Nephron (organoid): ENCODE measurements around the gene RPTOR.

Experiments used
- H3K27ac Mint-ChIP-seq, 3 experiments: 2 replicates each; pipeline ENCODE4 v1.8.0; 2020; ENCODE audit warnings: mixed read lengths in 3 of 3, mild to moderate bottlenecking in 2 of 3, moderate library complexity in 1 of 3
- H3K27me3 Mint-ChIP-seq: 2 replicates; pipeline ENCODE4 v1.8.0; 2021; ENCODE audit warnings: low read depth, mild to moderate bottlenecking, moderate library complexity, mixed read lengths
- H3K36me3 Mint-ChIP-seq: 2 replicates; pipeline ENCODE4 v1.8.0; 2020; ENCODE audit warnings: low read depth, mixed read lengths
- H3K4me1 Mint-ChIP-seq: 2 replicates; pipeline ENCODE4 v1.8.0; 2020; ENCODE audit warnings: mixed read lengths
- H3K4me3 Mint-ChIP-seq, 3 experiments: 2 replicates each; pipeline ENCODE4 v1.8.0; 2020; ENCODE audit warnings: mild to moderate bottlenecking in 3 of 3, mixed read lengths in 3 of 3, moderate library complexity in 2 of 3
- H3K9me3 Mint-ChIP-seq: 2 replicates; pipeline ENCODE4 v1.8.0; 2020; ENCODE audit warnings: mixed read lengths
- TF ChIP-seq, protein P1 (sequence below), 3 experiments: fragments of 200-600 bp; sonication (generic); IDR thresholded peaks; one replicate each; pipeline ENCODE4 v1.5.0; 2021; ENCODE audit warnings: antibody characterized with exemption in 3 of 3; ENCODE audit not compliant: unreplicated experiment in 3 of 3

The RPTOR gene

DNA sequence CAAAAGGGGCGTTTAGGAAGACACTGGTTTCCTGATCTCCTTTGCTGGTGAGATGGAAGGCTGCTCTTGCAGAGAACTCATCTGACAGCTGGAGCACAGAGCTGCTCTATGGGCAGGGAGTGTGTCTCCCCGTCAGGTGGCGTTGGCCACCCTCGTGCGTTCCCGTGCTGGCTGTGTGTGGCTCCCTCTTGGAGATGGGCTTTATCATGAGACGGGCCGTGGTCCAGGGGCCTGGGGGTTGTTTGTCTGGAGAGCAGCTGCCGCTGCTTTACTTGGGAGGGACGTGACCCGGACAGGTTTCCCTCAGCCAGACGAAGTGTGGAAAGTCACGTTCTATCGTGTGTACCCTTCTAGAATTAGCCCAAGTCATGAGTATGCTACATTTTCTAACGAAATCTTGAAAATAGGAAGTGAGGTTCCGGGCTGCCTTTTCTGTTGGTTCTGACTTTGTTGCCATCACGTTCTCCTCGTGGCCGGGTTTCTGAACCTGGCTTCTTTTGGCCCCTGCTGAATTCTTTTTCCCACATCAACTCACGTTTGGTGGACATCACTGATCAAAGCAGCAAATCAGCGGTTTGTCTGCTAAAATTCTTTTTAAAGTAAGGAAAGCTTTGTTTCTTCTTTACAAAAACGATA is 341.4 kb downstream of the RPTOR start:
- no peaks in the 10 kb centered on the region for H3K27me3 Mint-ChIP-seq
- H3K4me1 Mint-ChIP-seq: peaks cover 40% of the 10 kb centered on the region
- H3K27ac Mint-ChIP-seq: no peak overlapping the region
- no peak overlapping the region for H3K4me3 Mint-ChIP-seq
- no peaks in the 10 kb centered on the region for H3K9me3 Mint-ChIP-seq
- TF ChIP-seq, protein P1, sequence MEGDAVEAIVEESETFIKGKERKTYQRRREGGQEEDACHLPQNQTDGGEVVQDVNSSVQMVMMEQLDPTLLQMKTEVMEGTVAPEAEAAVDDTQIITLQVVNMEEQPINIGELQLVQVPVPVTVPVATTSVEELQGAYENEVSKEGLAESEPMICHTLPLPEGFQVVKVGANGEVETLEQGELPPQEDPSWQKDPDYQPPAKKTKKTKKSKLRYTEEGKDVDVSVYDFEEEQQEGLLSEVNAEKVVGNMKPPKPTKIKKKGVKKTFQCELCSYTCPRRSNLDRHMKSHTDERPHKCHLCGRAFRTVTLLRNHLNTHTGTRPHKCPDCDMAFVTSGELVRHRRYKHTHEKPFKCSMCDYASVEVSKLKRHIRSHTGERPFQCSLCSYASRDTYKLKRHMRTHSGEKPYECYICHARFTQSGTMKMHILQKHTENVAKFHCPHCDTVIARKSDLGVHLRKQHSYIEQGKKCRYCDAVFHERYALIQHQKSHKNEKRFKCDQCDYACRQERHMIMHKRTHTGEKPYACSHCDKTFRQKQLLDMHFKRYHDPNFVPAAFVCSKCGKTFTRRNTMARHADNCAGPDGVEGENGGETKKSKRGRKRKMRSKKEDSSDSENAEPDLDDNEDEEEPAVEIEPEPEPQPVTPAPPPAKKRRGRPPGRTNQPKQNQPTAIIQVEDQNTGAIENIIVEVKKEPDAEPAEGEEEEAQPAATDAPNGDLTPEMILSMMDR (IDR thresholded peaks at IDR 0.05; ENCODE audit: unreplicated experiment in 3 of 3): no peak
- H3K36me3 Mint-ChIP-seq: peaks cover 39% of the 10 kb centered on the region

DNA sequence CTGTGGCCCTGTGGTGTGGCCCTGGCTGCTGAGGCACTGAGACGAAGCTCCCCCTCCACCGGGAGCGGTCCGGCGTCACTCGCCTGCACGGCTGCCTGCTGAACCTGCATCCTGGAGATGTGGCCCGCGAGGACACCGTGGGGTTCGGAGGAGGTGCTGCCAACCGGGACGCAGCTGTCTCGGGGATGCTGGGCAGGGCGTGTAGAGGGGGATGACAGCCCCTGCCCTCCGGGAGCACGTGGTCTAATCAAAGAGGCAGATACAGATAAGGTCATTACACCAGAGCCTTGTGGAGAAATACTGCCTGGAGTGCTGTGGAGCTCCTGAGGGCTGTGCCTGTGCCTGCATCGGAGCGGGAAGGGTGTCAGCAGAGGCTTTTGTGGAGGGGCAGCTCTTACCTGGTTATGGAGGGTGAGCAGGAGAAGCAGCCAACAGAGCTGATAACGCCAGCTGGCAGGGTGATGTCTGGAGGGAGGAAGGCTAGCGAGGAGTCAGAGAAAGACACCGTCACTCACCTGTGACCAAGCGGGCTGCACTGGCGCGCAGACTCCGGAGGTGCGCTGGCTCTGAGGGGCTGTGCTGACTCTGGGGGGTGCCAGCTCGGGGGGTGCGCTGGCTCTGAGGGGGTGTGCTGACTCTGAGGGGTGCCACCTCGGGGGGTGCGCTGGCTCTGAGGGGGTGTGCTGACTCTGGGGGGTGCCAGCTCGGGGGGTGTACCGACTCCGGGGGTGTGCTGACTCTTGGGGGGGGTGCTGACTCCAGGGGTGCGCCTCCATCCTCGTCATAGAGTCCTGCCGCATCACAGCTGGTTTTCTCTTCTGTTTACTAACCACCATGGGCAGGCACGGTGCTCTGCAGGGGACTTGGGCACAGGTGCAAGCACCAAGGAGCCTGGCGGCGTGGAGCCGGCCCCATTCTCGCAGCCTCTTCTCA is 342.3 kb downstream of the RPTOR start:
- peaks cover 46% of the 10 kb centered on the region for H3K4me1 Mint-ChIP-seq
- TF ChIP-seq, protein P1 (IDR thresholded peaks at IDR 0.05; ENCODE audit: unreplicated experiment in 3 of 3): no peak
- peaks cover 36% of the 10 kb centered on the region for H3K36me3 Mint-ChIP-seq
- H3K27ac Mint-ChIP-seq: no peak overlapping the region
- no peaks in the 10 kb centered on the region for H3K9me3 Mint-ChIP-seq
- no peaks in the 10 kb centered on the region for H3K27me3 Mint-ChIP-seq
- no peak overlapping the region for H3K4me3 Mint-ChIP-seq

DNA sequence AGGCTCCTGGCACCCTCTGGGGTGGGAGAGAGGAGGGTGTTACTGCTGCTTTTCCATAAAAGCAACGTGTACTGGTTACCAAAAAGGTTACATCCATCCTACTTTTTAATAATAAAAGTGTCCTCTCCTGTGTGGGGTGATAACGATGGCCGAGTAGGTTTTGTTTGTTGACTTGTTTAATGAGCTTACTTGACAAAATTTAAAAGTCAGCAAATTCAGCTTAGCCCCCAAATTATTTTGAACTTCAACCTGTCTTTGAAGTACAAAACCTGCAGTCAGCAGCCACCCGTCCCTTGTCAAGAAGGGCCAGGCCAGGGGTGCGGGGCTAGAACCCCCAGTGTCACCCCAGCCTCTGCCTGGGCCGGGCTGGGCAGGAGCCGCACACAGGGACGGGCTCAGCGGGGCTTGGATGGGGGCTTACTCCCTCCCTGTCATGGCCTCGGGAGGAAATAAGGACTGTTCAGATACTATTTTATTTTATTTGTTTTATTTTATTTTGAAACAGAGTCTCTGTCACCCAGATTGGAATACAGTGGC is 343.1 kb downstream of the RPTOR start:
- peaks cover 28% of the 10 kb centered on the region for H3K36me3 Mint-ChIP-seq
- H3K4me3 Mint-ChIP-seq: no peak overlapping the region
- peaks cover 46% of the 10 kb centered on the region for H3K4me1 Mint-ChIP-seq
- H3K27me3 Mint-ChIP-seq: no peaks in the 10 kb centered on the region
- no peaks in the 10 kb centered on the region for H3K9me3 Mint-ChIP-seq
- H3K27ac Mint-ChIP-seq: no peak overlapping the region
- TF ChIP-seq, protein P1 (IDR thresholded peaks at IDR 0.05; ENCODE audit: unreplicated experiment in 3 of 3): no peak

DNA sequence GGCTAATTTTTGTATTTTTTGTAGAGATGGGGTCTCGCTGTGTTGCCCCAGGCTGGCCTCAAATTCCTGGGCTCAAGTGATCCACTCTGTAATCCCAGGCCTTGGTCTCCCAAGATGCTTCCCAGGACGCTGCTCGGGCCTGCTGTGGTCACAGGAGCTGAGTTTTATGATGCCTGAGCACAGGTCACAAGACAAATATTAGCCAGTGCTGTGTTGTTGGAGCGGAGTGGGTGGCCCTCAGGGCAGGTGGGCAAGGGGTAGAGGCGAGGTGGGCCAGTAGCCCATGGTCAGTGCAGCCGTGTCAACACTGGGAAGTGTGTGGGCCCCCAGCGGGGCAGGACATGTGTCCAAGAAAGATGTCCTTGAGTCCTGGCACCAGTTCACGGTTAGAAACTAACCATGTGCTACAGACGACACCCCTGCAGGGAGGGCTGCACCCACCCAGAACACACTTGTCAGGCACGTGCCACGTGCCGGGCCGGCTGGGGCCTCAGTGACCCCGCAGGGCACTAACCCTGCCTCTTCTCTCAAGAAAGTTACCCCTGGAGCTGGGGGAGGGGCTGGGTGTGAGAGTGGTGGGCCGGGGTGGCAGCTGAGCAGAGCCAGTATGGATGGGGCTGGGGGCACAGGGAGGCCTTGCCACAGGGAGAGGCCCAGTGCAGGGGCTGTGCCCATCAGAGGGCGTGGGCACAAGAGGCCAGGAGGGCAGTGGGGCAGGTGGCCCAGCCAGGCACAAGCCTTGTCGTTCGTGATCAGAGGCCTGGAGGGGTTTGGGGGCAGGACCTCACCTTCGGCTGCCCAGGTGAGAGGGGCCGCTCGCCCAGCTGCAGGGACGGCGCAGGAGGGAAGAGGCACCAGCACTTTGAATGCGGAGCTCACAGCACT is 343.9 kb downstream of the RPTOR start:
- peaks cover 47% of the 10 kb centered on the region for H3K4me1 Mint-ChIP-seq
- peaks cover 27% of the 10 kb centered on the region for H3K36me3 Mint-ChIP-seq
- no peak overlapping the region for H3K27ac Mint-ChIP-seq
- H3K9me3 Mint-ChIP-seq: no peaks in the 10 kb centered on the region
- no peak overlapping the region for H3K4me3 Mint-ChIP-seq
- H3K27me3 Mint-ChIP-seq: no peaks in the 10 kb centered on the region
- TF ChIP-seq, protein P1 (IDR thresholded peaks at IDR 0.05; ENCODE audit: unreplicated experiment in 3 of 3): no peak

DNA sequence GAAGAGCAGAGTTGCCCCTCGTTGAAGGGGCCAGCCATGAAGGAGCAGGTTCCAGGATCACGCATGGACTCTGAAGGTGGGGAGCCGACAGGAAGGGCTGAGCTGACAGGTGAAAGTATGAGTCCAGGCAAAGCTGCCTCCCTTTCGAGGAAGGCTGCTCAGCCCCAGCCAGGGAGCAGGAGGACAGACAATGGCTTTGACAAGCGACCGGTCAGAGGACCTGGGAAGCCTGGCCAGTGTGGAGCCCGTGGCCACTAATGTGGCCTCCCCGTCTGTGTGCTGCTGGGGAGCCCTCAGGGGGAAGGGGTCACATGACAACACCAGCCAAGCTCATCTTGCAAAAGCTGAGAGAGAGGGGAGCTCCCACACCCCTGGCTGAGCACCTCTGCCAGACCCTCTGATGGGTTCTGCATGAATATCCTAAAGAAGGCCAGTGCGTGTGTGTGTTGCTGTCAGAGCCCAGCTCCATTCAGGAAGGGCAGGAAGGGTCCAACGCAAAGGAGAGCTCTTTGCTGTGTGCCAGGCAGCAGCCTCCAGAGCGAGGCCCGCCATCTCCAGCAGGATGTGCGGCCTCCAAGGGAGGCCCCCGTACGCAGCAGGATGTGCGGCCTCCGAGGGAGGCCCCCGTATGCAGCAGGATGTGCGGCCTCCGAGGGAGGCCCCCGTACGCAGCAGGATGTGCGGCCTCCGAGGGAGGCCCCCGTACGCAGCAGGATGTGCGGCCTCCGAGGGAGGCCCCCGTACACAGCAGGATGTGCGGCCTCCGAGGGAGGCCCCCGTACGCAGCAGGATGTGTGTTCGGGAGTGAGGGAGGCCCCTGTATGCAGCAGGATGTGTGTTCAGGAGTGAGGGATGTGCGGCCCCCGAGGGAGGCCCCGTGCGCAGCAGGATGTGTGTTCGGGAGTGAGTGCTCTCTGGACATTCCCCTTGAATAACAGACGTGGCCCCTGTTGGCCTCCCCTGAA is 344.9 kb downstream of the RPTOR start:
- peaks cover 35% of the 10 kb centered on the region for H3K36me3 Mint-ChIP-seq
- no peaks in the 10 kb centered on the region for H3K27me3 Mint-ChIP-seq
- TF ChIP-seq, protein P1 (IDR thresholded peaks at IDR 0.05; ENCODE audit: unreplicated experiment in 3 of 3): no peak
- no peaks in the 10 kb centered on the region for H3K9me3 Mint-ChIP-seq
- H3K4me3 Mint-ChIP-seq: no peak overlapping the region
- peaks cover 51% of the 10 kb centered on the region for H3K4me1 Mint-ChIP-seq
- no peak overlapping the region for H3K27ac Mint-ChIP-seq
